ENCODE measurements around the gene TFAM.

DNA sequence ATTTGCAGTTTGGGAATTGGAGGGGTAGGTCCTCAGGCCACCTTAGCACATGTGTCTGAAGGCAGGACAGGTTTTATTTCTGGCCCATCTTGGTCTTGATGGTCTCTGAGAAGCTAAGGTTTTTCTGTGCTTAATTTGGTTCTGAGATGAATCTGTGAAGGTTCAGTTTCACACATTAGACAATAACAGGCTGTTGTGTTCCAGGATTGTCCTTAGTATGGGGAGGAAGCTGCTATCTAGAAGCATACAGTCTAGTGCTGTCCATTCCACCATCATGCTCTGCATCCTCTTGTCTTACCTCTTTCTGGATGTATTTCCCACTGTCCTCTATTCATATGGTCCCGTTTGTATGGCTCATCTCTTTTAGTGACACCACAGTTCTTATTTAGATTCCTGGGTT is 43.3 kb upstream of the TFAM start:
- TF ChIP-seq GATA2 (IDR thresholded peaks at IDR 0.05; ENCODE audit: low read depth, low read length) (no peak), GATA3 (IDR thresholded peaks at IDR 0.05; ENCODE audit: low read depth, low read length) (no peak)

All from SH-SY5Y (cell line).